Kidney (tissue), 14 donors: ENCODE measurements around the gene PARVB. TPM values are rescaled to one million over a fixed set of nuclear protein-coding genes. Genes with fewer than 3 reads are reported as not detected.
A peak's percentile ranks its signal among the peaks of the same experiment; 100 is the strongest.

Source experiments
- DNase-seq, 5 donors: peaks; one replicate each; pipeline ENCODE4 v3.0.0-alpha.2; 2013 to 2020
- FAIRE-seq: peaks from 2 replicates; lab custom pipeline; 2012; peaks lifted over from hg19 to GRCh38; lab: Jason Lieb, UNC
- H3K27ac ChIP-seq, 2 donors: one replicate each; pipeline ENCODE4 v1.7.0; 2013; ENCODE audit warnings: low read depth in 2 of 2, low read length in 2 of 2, inconsistent platforms in 1 of 2
- H3K27me3 ChIP-seq: one replicate; pipeline ENCODE4 v1.7.1; 2013; ENCODE audit warnings: low read length, inconsistent platforms; ENCODE audit not compliant: control insufficient read depth, insufficient read depth
- H3K36me3 ChIP-seq, 3 donors: one replicate each; pipeline versions ENCODE4 v1.7.0 to v1.7.1; 2013; ENCODE audit warnings: low read length in 3 of 3, control low read depth in 1 of 3, inconsistent platforms in 1 of 3; ENCODE audit not compliant: insufficient read depth in 3 of 3, control insufficient read depth in 2 of 3
- H3K4me1 ChIP-seq, 3 donors: one replicate each; pipeline versions ENCODE4 v1.7.0 to v1.7.1; 2013; ENCODE audit warnings: low read length in 3 of 3, inconsistent platforms in 1 of 3, low read depth in 1 of 3; ENCODE audit not compliant: control insufficient read depth in 2 of 3, insufficient read depth in 2 of 3
- H3K4me3 ChIP-seq, 3 donors: one replicate each; pipeline versions ENCODE4 v1.7.0 to v1.8.1; 2013; ENCODE audit warnings: low read length in 3 of 3, control low read depth in 1 of 3, inconsistent platforms in 1 of 3
- H3K9ac ChIP-seq, 3 donors: one replicate each; pipeline versions ENCODE4 v1.7.0 to v1.7.1; 2013; ENCODE audit warnings: low read length in 3 of 3, control low read depth in 1 of 3, inconsistent platforms in 1 of 3
- H3K9me3 ChIP-seq, 3 donors: one replicate each; pipeline versions ENCODE4 v1.7.0 to v1.7.1; 2013; ENCODE audit warnings: low read length in 3 of 3, control low read depth in 1 of 3, inconsistent platforms in 1 of 3; ENCODE audit not compliant: control insufficient read depth in 2 of 3, insufficient read depth in 1 of 3
- intact Hi-C: fragments of 100-400 bp; cut with DNase I; formaldehyde crosslinking; loops from one replicate; pipeline ENCODE4 v1.11.1; 2022
- polyA plus RNA-seq: library from polyadenylated mRNA; stranded (reverse); fragments of 350-450 nt; fragmentation: Illumina TruSeq; extraction: RNeasy Lipid Tissue Mini Kit (QIAGEN cat#74804); gene quantifications from one replicate; pipeline ENCODE4 v1.2.3, GENCODE V29; 2014; ENCODE audit warnings: low read depth, low replicate concordance; ENCODE audit not compliant: insufficient read depth
- total RNA-seq: library from RNA; stranded (reverse); fragmentation: NEBNext Ultra II Directional; extraction: Animal tissue kit (Norgen Biotek cat#: 25700); gene quantifications from one replicate; pipeline ENCODE4 v1.2.1, GENCODE V29; 2021
- TF ChIP-seq, protein P1 (sequence below): IDR thresholded peaks from 3 replicates; pipeline ENCODE4 v1.5.1; 2012; ENCODE audit warnings: mild to moderate bottlenecking, moderate library complexity, borderline replicate concordance; ENCODE audit not compliant: insufficient read depth; ENCODE audit errors: extremely low read depth
- donor health status: control.
- donor health status: control.
- donor health status: control.
- donor health status: control.
- donor health status: control.
- donor health status: DM: yes; HTN: yes; CAD: no.
- donor health status: Normal renal cell carcinoma (clear cell type).

PARVB gene
- total and polyA plus RNA-seq, 2 donors from 2014 or later, result 32.9 to 51.1 TPM

DNA sequence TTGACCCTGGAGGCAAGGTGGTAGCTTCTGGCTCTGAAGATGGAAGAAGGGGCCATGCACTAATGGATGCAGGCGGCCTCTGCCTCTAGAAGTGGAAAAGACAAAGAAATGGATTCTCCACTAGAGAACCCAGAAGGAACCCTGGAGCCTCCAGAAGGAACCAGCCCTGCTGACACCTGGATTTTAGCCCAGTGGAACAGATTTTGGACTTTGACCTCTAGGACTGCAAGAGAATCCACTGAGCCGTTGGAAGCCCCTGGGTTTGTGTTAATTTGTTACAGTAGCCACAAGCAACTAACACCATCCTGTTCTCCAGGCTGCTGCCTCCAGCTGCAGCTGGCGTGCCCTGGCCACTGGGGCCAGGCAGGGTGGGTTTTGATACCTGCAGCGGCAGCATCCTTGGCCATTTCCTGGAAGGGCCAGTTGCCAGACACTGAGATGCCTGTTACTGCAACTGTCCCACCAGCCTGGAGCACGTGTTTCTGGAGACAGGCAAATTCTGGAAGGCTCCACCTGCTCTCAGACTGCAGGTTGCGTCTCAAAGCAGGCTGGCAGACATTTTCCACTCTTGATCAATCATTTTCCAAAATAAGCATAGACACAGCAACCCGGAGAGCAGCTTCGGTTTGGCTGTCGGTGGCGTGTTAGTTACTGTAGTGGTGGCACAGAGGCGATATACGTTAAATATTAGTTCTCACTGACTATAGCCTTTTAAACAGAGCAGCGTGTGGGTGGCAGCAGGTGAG, 79.8 kb downstream of the PARVB start:
- Histone ChIP-seq H3K36me3 (no peaks in the 10 kb centered on the region), H3K27me3 (no peaks in the 10 kb centered on the region), H3K9ac (no peak overlapping the region), H3K4me1 (peaks cover 0 to 10% (median 9%) of the 10 kb centered on the region in 3 donors), H3K4me3 (peak overlapping the region in 1 of 3 donors; percentile 32), H3K27ac (peak overlapping the region; percentile 22 to 32), H3K9me3 (no peaks in the 10 kb centered on the region)
- DNase-seq (peak in 1 of 5 donors; percentile 17), FAIRE-seq (no peak)
- intact Hi-C loops, result no loop called here
- TF ChIP-seq, protein P1, sequence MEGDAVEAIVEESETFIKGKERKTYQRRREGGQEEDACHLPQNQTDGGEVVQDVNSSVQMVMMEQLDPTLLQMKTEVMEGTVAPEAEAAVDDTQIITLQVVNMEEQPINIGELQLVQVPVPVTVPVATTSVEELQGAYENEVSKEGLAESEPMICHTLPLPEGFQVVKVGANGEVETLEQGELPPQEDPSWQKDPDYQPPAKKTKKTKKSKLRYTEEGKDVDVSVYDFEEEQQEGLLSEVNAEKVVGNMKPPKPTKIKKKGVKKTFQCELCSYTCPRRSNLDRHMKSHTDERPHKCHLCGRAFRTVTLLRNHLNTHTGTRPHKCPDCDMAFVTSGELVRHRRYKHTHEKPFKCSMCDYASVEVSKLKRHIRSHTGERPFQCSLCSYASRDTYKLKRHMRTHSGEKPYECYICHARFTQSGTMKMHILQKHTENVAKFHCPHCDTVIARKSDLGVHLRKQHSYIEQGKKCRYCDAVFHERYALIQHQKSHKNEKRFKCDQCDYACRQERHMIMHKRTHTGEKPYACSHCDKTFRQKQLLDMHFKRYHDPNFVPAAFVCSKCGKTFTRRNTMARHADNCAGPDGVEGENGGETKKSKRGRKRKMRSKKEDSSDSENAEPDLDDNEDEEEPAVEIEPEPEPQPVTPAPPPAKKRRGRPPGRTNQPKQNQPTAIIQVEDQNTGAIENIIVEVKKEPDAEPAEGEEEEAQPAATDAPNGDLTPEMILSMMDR, result no peak

DNA sequence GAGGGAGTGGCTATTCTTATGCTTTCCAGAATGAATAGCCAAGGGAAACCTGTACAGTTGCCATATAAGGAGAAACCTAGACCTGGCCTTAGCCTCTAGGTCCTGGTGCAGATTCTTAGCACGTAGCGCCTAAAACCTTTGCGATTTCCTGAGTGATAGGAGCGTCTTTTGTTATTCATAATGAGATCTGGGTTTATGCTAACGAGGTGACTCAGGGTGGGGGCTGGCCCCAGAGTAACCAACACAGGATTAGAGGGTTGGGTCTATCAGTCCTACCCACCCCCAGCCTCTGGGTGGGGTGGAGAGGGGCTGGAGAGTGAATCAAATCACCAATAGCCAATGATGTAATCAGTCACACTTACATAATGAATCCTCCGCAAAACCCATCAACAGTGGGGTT, 83.2 kb downstream of the PARVB start:
- no peak overlapping the region for H3K9ac ChIP-seq
- FAIRE-seq (no peak), DNase-seq (peak in 1 of 5 donors; percentile 14)
- no peaks in the 10 kb centered on the region for H3K9me3 ChIP-seq
- TF ChIP-seq, protein P1, result no peak
- H3K4me3 ChIP-seq, result no peak overlapping the region
- H3K27me3 ChIP-seq, result no peaks in the 10 kb centered on the region
- H3K4me1 ChIP-seq, result peaks cover 0 to 10% (median 9%) of the 10 kb centered on the region in 3 donors
- no peaks in the 10 kb centered on the region for H3K36me3 ChIP-seq
- intact Hi-C loops, result no loop called here
- H3K27ac ChIP-seq, result no peak overlapping the region

DNA sequence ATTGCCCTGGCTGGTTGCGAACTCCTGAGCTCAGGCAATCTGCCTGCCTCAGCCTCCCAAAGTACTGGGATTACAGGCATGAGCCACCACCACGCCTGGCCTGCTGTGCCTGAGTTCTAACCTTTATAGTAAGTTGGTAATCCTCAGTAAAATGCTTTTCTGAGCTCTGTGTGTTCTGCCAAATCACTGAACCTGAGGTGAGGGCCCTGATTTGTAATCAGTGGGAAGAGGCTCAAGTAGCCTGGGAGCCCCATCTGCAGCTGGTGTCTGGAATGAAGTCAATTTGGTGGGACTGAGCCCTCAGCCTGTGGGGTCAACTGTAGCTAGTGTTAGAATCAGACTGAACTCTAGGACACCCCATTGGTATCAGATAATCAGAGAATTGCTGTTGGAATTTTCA, 84.0 kb downstream of the PARVB start:
- peaks cover 0 to 10% (median 9%) of the 10 kb centered on the region in 3 donors for H3K4me1 ChIP-seq
- TF ChIP-seq, protein P1, result no peak
- FAIRE-seq (no peak), DNase-seq (peak in 1 of 5 donors; percentile 9)
- H3K27me3 ChIP-seq, result no peaks in the 10 kb centered on the region
- H3K4me3 ChIP-seq, result no peak overlapping the region
- intact Hi-C loops, result no loop called here
- no peaks in the 10 kb centered on the region for H3K36me3 ChIP-seq
- H3K27ac ChIP-seq, result no peak overlapping the region
- no peaks in the 10 kb centered on the region for H3K9me3 ChIP-seq
- no peak overlapping the region for H3K9ac ChIP-seq
